ENCODE results near the gene MOV10L1.
"Not testable (repeated sequence)": the region's sequence is repeated elsewhere in the genome, so short reads cannot be mapped to it uniquely, and the experiment has no call there.

The MOV10L1 gene

GRCh38 chr22:50203288-50203687, 113.5 kb downstream of the MOV10L1 start:
- DNase-seq (ENCODE audit: low read depth) = no peak

GRCh38 chr22:50204571-50204970, 114.8 kb downstream of the MOV10L1 start:
- DNase-seq (ENCODE audit: low read depth) = no peak

- not testable (repeated sequence) for DNase-seq (ENCODE audit: low read depth)
Observed at GRCh38 chr22:50204998-50205397, 115.2 kb downstream of the MOV10L1 start.

GRCh38 chr22:50205781-50206569, 116.2 kb downstream of the MOV10L1 start:
- no peak for DNase-seq (ENCODE audit: low read depth)

- DNase-seq (ENCODE audit: low read depth) = no peak
Observed at GRCh38 chr22:50206599-50206998, 116.8 kb downstream of the MOV10L1 start.

GRCh38 chr22:50207383-50208140, 117.8 kb downstream of the MOV10L1 start:
- DNase-seq (ENCODE audit: low read depth) = no peak

GRCh38 chr22:50208430-50208938, 118.7 kb downstream of the MOV10L1 start:
- no peak for DNase-seq (ENCODE audit: low read depth)

GRCh38 chr22:50208939-50209892, 119.4 kb downstream of the MOV10L1 start:
- DNase-seq (ENCODE audit: low read depth) = no peak

GRCh38 chr22:50209893-50210292, 120.1 kb downstream of the MOV10L1 start:
- peak; percentile 64 for DNase-seq (ENCODE audit: low read depth)

- no peak for DNase-seq (ENCODE audit: low read depth)
Observed at GRCh38 chr22:50210378-50211139, 120.8 kb downstream of the MOV10L1 start.

- no peak for DNase-seq (ENCODE audit: low read depth)
Observed at GRCh38 chr22:50211147-50211546, 121.3 kb downstream of the MOV10L1 start.

Measured in T follicular helper cell (primary cell).